RWPE2 (cell line): ENCODE data around the gene ARMC9.
A peak's percentile ranks its signal among the peaks of the same experiment; 100 is the strongest.

ENCODE experiments used
- ATAC-seq: fragments of 200-7000 bp; cut with Tn5 transposase; 3 replicates; pipeline ENCODE4 v1.9.1; 2021; ENCODE audit warnings: low read depth
- DNase-seq: peaks from one replicate; pipeline ENCODE4 v3.0.0-alpha.2; 2020; ENCODE audit warnings: low spot score
- H3K27ac ChIP-seq: fragments of 450-650 bp; 2 replicates; pipeline ENCODE4 v1.5.1; 2017; ENCODE audit warnings: mild to moderate bottlenecking; ENCODE audit not compliant: poor library complexity, severe bottlenecking
- H3K27me3 ChIP-seq: fragments of 250-450 bp; sonication (Bioruptor Pico); 2 replicates; pipeline ENCODE4 v1.5.1; 2021; ENCODE audit warnings: mild to moderate bottlenecking, moderate library complexity; ENCODE audit not compliant: insufficient read depth, poor library complexity, severe bottlenecking
- H3K36me3 ChIP-seq: fragments of 250-450 bp; sonication (Bioruptor Pico); 2 replicates; pipeline ENCODE4 v1.5.1; 2020; ENCODE audit warnings: low read depth, mild to moderate bottlenecking, moderate library complexity
- H3K4me1 ChIP-seq: fragments of 250-450 bp; sonication (Bioruptor Pico); 2 replicates; pipeline ENCODE4 v1.5.1; 2021; ENCODE audit warnings: mild to moderate bottlenecking, moderate library complexity; ENCODE audit not compliant: insufficient read depth, poor library complexity, severe bottlenecking
- H3K4me3 ChIP-seq: fragments of 250-450 bp; sonication (Bioruptor Pico); 2 replicates; pipeline ENCODE4 v1.5.1; 2021; ENCODE audit warnings: mild to moderate bottlenecking, moderate library complexity; ENCODE audit not compliant: severe bottlenecking
- H3K9me3 ChIP-seq: fragments of 250-450 bp; sonication (Bioruptor Pico); 2 replicates; pipeline ENCODE4 v1.5.1; 2021; ENCODE audit warnings: mild to moderate bottlenecking, moderate library complexity; ENCODE audit not compliant: severe bottlenecking
- TF ChIP-seq, protein P1 (sequence below): fragments of 450-650 bp; IDR thresholded peaks from one replicate; pipeline ENCODE4 v1.5.1; 2017; ENCODE audit warnings: mild to moderate bottlenecking, moderate library complexity; ENCODE audit not compliant: poor library complexity, severe bottlenecking

ARMC9 gene

DNA sequence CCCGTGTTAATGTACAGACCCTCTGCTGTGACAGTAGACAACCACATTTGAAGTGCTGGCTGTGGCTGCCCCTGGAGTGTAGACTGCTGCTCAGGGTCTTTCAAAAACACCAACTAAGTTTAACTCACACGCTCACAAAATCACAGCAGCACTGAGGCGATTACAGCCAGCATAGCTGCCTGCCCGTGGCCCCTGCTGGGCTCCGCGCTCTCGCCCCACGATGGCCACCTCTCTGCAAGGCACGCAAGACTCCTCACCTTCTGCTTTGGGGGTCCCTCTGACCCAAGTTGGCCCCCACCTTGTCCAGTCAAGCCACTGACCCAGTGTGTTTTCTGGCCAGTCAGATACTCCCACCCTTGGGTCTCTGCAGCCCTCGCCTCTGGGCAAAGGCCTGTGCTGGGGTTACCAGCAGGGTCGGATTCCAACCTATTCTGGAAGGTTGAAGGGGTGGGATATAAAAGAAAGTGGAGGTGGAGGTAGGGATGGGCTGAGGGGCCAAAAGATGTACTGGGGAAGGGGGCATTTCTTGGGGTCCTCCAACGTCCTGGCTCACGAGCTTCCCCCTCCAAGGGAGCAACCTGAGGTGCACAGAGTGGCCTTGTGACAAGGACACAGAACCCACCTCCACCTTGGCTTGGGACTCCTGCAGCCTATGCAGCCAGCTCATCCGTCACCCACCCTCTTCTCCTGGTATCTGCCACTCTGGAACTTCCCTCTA lies 194.2 kb downstream of the ARMC9 start:
- TF ChIP-seq, protein P1, sequence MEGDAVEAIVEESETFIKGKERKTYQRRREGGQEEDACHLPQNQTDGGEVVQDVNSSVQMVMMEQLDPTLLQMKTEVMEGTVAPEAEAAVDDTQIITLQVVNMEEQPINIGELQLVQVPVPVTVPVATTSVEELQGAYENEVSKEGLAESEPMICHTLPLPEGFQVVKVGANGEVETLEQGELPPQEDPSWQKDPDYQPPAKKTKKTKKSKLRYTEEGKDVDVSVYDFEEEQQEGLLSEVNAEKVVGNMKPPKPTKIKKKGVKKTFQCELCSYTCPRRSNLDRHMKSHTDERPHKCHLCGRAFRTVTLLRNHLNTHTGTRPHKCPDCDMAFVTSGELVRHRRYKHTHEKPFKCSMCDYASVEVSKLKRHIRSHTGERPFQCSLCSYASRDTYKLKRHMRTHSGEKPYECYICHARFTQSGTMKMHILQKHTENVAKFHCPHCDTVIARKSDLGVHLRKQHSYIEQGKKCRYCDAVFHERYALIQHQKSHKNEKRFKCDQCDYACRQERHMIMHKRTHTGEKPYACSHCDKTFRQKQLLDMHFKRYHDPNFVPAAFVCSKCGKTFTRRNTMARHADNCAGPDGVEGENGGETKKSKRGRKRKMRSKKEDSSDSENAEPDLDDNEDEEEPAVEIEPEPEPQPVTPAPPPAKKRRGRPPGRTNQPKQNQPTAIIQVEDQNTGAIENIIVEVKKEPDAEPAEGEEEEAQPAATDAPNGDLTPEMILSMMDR, result no peak
- Histone ChIP-seq H3K27me3 (peaks cover 12% of the 10 kb centered on the region), H3K4me1 (no peaks in the 10 kb centered on the region), H3K4me3 (no peak overlapping the region), H3K36me3 (no peaks in the 10 kb centered on the region), H3K27ac (no peak overlapping the region), H3K9me3 (no peaks in the 10 kb centered on the region)
- ATAC-seq, result no peak
- DNase-seq, result no peak

DNA sequence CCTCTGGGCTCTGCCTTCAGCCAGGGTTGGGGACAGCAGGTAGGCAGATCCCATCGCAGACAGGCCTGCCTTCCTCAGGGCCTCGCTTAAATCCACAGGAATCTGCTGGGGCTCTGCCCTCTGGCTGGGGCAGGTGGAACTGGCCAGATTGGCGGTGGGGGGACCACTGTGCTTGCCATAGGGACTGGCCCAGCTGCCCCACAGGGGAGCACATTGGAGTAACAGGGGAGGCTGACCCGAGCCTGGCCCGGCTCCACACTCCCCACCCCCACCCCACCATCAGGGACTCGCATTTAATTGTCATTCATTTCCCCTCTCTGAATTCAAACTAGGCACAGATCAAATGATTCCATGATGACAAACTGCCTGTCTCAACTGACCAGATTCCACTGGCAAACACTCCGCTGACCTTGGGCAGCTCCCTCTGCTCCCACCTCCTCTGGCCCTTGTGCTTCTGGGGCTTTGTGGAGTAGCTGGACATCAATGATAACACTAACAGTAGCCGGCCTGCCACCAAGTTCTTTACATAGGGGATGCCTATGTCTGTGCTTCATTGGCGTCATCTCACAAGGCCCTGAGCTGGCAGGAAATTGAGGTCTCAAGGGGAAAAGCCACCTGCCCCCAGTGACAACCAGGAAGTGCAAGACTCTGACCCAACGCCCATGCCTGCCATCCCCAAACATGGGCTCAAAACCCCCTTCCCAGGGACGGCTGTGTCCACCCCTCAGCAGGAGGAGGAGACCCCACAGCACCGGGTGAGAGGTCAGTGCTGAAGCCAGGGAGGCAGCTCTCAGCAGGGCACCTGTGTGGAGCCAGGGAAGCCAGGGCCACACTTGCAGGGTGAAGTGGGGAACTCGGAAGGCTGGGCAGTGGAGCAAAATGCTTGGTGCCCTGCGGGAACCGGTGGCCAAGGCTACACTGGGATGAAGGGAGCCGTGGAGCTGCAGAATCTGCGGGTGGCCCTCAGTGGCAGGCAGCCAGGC lies 195.0 kb downstream of the ARMC9 start:
- Histone ChIP-seq H3K4me1 (no peaks in the 10 kb centered on the region), H3K4me3 (no peak overlapping the region), H3K36me3 (no peaks in the 10 kb centered on the region), H3K27me3 (peaks cover 12% of the 10 kb centered on the region), H3K27ac (no peak overlapping the region), H3K9me3 (no peaks in the 10 kb centered on the region)
- TF ChIP-seq, protein P1, result no peak
- DNase-seq (no peak), ATAC-seq (no peak)

DNA sequence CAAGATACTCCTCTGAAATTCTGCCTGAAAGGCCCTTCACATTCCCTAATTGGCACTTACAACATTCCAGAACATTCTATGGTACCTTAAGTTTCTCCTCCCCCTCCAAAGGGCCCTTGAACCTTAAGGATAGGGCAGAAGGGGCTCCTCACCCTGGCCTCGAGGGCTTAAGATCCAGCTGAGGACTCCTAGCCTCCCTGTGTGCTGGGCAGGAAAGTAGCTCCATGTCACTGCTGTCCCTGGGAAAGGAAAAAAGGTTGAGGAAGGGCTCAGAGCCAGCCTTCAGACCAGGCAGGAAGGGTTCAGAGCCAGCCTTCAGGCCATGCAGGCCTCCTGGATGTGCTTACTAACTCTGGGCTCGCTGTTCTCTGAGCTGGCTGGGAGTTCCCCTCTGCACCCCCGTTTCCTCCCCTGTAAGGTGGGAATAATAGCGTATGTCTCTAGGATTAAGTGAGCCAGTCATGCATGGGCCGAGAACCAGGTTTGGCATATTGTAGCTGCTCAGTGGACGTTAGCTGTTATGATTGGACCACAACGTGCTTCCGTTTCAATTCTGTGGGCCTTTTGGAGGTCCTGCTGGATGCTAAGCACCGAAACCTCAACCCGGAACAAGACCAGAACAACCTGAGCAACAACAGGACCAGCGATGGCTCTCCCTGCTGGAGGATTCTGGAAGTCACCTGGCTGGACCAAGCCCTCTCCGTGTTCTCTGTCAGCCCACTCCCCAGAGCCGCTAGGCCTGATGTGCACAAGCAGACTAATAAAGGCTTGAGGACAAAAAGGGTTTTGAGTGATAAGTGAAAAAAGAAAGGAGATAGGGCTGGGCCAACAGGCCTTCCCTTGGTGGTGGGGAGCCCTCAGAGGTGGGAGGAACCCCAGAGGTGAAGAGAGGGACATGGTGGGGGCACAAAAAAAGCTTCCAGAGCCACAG lies 196.0 kb downstream of the ARMC9 start:
- no peak overlapping the region for H3K4me3 ChIP-seq
- DNase-seq (no peak), ATAC-seq (no peak)
- TF ChIP-seq, protein P1, result no peak
- H3K9me3 ChIP-seq, result no peaks in the 10 kb centered on the region
- H3K27me3 ChIP-seq, result peaks cover 12% of the 10 kb centered on the region
- no peaks in the 10 kb centered on the region for H3K36me3 ChIP-seq
- H3K27ac ChIP-seq, result no peak overlapping the region
- H3K4me1 ChIP-seq, result no peaks in the 10 kb centered on the region

DNA sequence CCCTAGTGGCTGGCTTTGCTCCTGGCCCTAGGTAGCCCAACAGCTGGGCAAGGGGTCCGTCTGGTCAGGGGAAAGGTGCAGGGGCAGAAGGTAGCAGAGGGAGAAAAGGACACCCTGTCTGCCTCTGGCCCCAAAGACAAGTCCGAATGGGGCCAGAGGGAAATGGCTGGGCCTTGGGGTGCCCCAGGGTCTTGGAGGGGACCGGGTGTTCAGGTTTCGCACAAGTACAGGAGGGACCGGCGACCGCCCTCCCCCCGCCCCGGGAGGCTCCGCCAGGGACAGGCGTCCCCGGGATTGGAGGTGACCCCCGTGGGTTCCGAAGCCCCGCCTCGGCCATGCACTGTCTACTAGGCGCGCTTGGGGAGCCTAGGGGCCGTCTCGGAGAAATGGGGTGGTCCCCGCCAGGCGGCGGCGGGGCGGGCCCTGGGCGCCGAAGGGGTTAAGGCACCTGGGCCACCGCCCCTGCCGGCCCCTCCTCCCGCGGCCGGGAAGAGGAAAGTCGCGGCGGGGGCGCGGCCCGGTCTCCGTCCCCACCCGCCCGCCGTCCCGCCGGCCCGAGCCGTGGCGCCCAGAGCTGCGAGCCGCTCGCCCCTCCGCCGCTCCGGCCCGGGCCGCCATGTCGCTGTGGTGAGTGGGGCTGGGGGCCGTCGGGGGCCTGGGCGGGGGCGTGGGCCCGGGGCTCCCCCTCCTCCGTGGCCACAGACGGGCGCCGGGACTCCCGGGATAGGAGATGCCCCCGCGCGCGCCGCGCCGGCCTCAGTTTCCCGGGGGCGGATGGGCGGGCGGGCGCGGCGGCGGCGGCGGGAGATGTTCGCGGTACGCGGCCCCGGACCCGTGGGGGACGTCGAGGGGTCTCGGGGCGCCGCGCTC lies 197.0 kb downstream of the ARMC9 start, which contains the start of gene B3GNT7:
Gene B3GNT7 (plus strand): TSS at position 523 of the 870 bp plus-strand sequence. CDS start 94 bp downstream, at position 617.
- no peak within 1 kb of the TSS for H3K27ac ChIP-seq
- ATAC-seq, result no peak
- H3K36me3 ChIP-seq, result no peaks in the 10 kb centered on the region
- H3K9me3 ChIP-seq, result no peaks in the 10 kb centered on the region
- peaks cover 12% of the 10 kb centered on the region for H3K27me3 ChIP-seq
- DNase-seq, result no peak
- H3K4me3 ChIP-seq, result peak within 1 kb of the TSS; percentile 33
- H3K4me1 ChIP-seq, result no peaks in the 10 kb centered on the region
- TF ChIP-seq, protein P1, result no peak
